SU-DHL-6 (cell line): ENCODE results near the gene MFSD2A.
"Not testable (repeated sequence)": the region's sequence is repeated elsewhere in the genome, so short reads cannot be mapped to it uniquely, and the experiment has no call there.

ENCODE experiments used
- EZH2phosphoT487 ChIP-seq: fragments of 200-600 bp; sonication (generic), shearing (Covaris generic); conservative IDR thresholded peaks from 2 replicates; pipeline ENCODE4 v1.6.1; 2018; ENCODE audit warnings: mild to moderate bottlenecking, antibody characterized with exemption, low read length, moderate library complexity, mixed read lengths
- TF ChIP-seq, protein P1 (sequence below): fragments of 200-600 bp; sonication (generic); IDR thresholded peaks from one replicate; pipeline ENCODE4 v1.5.1; 2017; ENCODE audit warnings: antibody characterized with exemption, mild to moderate bottlenecking, low read length, moderate library complexity; ENCODE audit not compliant: insufficient read depth, poor library complexity, severe bottlenecking

- TF ChIP-seq, protein P1, sequence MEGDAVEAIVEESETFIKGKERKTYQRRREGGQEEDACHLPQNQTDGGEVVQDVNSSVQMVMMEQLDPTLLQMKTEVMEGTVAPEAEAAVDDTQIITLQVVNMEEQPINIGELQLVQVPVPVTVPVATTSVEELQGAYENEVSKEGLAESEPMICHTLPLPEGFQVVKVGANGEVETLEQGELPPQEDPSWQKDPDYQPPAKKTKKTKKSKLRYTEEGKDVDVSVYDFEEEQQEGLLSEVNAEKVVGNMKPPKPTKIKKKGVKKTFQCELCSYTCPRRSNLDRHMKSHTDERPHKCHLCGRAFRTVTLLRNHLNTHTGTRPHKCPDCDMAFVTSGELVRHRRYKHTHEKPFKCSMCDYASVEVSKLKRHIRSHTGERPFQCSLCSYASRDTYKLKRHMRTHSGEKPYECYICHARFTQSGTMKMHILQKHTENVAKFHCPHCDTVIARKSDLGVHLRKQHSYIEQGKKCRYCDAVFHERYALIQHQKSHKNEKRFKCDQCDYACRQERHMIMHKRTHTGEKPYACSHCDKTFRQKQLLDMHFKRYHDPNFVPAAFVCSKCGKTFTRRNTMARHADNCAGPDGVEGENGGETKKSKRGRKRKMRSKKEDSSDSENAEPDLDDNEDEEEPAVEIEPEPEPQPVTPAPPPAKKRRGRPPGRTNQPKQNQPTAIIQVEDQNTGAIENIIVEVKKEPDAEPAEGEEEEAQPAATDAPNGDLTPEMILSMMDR = not testable (repeated sequence)
- TF ChIP-seq EZH2phosphoT487 = not testable (repeated sequence)
Measured at GRCh38 chr1:39984480-39984879, 29.5 kb downstream of the MFSD2A start.
